Stomach (tissue), 4 donors: ENCODE data around the gene REPS1.

ENCODE experiments used
- CTCF ChIP-seq, 7 experiments: fragments of 450-650 bp in 4 of 7; fragments of 200-600 bp in 3 of 7; sonication (generic) in 3 of 7; IDR thresholded peaks; one replicate each; pipeline ENCODE4 v1.5.1; 2016 to 2019; ENCODE audit warnings: antibody characterized with exemption in 7 of 7, control low read depth in 2 of 7, mild to moderate bottlenecking in 1 of 7
- EP300 ChIP-seq: sonication (generic); formaldehyde crosslinking; IDR thresholded peaks from one replicate; pipeline ENCODE4 v1.6.1; 2017; ENCODE audit warnings: antibody characterized with exemption
- POLR2A ChIP-seq, 4 donors: fragments of 450-650 bp; IDR thresholded peaks; one replicate each; pipeline ENCODE4 v1.6.1; 2016; ENCODE audit warnings: antibody characterized with exemption in 4 of 4, control low read depth in 2 of 4, mild to moderate bottlenecking in 1 of 4, moderate library complexity in 1 of 4
- POLR2AphosphoS5 ChIP-seq, 3 donors: sonication (generic); formaldehyde crosslinking; IDR thresholded peaks; one replicate each; pipeline ENCODE4 v1.6.1; 2016; ENCODE audit warnings: antibody characterized with exemption in 3 of 3

GRCh38 chr6:139020689-139021088 is 32.6 kb upstream of the REPS1 start:
- no peak for TF ChIP-seq CTCF (IDR thresholded peaks at IDR 0.05)
- TF ChIP-seq POLR2A (IDR thresholded peaks at IDR 0.05), result no peak
- TF ChIP-seq EP300, result no peak
- no peak for TF ChIP-seq POLR2AphosphoS5 (IDR thresholded peaks at IDR 0.05)
